Stimulated activated CD4-positive, alpha-beta T cell treated with anti-CD3 and anti-CD28 coated beads, Interleukin-1b, Interleukin-23, amount 100 ng/mL, for 4 hours (primary cell): ENCODE data around the gene MED31.
"Not testable (repeated sequence)": the region's sequence is repeated elsewhere in the genome, so short reads cannot be mapped to it uniquely, and the experiment has no call there.

ENCODE experiments used
- DNase-seq, 2 donors: peaks; one replicate each; pipeline ENCODE4 v3.0.0-alpha.2; 2020; ENCODE audit warnings: low read depth in 2 of 2

The MED31 gene

DNA sequence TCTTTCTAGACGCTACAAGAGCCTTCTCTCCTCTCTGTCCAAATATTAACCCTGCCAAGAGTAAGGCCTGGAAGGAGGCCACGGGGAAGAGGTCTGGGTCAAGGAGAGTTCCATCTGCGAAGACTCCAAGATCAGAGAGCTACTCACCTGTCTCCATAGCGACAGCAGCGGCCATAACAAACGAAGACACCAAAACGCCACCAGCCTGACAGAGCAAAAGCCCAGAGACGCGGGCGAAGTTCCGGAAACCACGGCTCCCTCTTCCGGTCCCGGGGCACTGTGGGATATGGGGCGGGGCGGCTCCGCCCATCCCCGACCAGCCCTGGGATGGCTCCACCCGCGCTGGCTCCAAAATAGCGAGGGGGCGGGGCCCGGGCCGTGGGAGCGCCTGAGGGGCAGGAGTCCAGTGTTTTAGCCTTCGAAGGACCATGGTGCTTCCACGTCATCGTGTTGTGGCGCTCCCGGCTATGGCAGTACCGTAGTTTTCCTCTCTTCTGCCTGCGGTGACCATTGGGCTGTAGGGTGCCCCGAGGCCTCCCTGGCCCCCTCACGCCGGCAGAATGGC is at the start of gene MED31, which contains the start of gene C17orf100:
Gene MED31 (minus strand): TSS at position 252 of the 565 bp plus-strand sequence. CDS start 77 bp downstream, at position 175.
Gene C17orf100 (plus strand): TSS at position 409 of the 565 bp plus-strand sequence. CDS start 152 bp downstream, at position 561.
- DNase-seq, result peak; percentile 88 to 93

DNA sequence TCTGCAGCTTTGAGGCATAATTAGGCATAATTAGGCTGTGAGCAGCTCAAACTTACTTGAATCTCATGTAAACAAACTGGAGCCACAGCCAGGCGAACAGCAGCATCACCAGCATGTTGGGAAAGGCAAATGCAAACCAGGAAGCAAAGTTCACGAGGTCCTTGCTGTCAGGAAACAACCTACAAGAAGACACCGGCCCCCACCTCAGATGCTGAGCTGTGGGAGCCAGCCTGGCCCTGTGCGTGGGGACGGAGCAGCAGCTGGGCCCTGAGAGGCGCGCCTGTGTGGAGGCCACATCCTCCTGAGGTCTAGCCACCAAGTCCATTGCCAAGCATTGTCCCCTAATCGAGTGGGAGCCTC is 49.5 kb upstream of the MED31 start:
- DNase-seq, result no peak

DNA sequence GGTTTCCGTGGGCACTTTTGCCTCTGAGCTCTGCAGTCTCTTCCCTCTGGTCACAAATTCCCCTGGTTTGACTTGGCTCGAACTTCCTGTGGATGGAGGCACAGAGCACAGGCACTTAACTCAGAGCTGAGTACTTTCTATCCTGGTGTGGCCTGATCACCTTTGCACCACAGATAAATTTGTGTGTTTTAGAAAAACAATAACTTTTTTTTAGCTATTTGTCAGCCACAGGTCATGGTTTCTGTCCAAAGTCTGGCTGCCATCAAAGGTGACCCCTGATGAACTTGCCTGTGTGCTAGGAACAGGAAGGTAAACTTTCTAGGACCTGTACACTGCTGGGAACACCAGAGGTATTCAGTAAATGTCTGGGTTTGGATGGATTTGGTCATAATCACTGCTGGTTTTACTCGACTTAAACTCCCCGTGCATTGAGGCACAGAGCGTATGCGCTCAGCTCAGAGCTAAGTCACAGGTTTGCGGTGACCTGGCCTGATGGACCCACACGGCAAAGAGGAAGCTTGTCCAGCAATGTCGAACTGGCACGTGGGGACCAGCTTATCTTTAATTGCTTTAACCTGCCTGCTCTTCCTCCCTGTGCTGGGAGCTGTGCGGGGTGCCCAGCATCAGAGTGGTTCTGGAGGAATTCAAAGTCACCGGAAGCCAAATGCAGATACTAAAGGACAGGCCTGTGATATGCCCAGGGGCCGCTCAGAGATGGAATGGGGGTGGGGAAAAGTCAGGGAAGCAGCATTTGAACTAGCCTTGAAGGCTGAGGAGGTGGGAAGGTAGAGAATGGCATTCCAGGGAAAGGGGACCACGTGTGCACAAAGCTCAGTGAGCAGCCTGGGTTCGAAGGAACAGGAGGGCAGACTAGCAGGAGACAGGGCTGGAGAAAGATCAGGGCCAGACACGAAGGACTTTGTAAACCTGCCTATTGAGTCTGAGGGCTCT is 48.9 kb upstream of the MED31 start:
- DNase-seq, result no peak

DNA sequence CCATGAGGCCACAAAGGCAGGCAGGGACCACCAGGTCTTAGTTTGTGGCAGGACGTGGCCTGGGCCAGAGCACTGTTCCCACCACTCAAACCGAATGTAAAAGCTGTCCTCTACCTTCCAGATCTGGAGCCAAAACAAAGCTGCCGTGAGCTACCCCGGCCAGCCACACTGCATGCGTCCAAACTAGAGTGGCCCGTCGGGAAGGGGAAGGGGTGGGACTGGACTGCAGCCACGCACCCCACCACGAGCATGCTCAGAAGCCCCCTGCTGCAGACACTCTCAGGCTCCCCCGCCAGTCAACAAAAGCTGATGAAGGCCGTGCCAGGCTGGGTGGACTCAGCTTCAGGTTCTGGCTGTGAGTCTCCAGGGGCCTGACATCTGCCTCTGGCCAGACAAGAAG is 46.6 kb upstream of the MED31 start:
- no peak for DNase-seq

DNA sequence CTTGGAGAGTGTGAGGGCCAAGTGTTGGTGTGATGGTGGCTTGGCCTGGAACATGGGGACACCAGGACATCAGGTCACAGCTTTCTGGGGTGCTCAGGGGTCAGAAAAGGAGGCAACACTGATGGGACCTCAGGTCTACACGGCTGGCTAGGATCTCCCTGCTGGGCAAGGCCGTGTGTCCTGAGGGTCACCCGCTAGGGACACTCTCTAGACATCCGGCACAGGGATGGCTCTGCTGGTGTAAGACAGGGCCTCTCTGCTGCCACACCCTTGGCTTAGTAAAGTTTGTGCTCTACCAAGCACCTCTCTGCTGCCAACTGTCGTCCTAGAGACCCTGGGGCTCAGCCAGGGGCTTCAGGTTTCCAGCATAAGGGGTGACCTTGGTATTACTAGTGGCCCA is 45.5 kb upstream of the MED31 start:
- DNase-seq, result no peak

DNA sequence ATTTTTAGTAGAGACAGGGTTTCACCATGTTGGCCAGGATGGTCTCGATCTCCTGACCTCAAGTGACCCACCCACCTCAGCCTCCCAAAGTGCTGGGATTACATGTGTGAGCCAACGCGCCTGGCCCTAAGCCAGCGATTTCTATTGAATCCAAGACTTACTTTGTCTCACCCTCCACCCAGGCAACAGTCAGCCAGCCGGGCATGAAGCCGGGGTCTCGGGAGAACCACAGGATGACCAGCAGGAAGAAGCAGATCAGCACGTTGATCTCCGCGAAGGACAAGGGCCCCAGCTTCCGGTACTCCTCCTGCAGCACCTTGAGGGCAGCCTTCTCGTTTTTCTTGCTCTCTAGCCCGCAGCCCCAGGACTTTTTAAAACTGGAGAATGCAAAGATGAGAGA is 44.2 kb upstream of the MED31 start:
- DNase-seq, result no peak

DNA sequence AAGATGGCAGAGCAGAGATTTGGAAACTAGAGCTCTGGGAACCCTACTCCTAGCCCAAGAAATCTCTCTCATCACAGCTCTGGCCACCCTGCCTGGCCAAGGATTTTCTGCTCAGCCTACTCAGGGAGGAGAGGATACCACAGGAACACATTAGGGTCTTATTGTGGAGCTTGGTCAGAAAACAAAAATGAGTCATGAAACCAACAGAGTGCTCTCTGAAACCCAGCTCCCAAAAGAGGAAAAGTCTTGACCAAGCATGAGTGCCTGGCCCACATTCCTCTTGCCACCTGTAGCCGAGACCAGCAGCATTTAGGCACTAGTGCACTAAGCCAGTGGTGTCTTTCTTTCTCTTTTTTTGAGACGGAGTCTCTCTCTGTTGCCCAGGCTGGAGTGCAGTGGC is 43.6 kb upstream of the MED31 start:
- DNase-seq, result no peak

DNA sequence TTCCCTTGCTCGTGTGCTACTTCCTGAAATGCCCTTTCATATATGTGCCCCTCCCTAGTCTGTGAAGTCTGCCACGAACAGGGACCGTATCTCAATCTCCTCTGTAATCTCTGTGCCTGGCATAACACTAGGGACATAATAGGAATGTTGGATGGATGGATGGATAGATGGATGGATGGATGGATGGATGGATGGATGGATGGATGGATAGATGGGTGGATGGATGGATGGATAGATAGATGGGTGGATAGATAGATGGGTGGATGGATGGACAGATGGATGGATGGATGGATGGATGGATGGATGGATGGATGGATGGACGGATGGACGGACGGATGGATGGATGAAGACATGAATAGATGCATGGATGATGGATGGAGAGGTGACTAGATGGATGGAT is 40.6 kb upstream of the MED31 start:
- DNase-seq, result not testable (repeated sequence)

DNA sequence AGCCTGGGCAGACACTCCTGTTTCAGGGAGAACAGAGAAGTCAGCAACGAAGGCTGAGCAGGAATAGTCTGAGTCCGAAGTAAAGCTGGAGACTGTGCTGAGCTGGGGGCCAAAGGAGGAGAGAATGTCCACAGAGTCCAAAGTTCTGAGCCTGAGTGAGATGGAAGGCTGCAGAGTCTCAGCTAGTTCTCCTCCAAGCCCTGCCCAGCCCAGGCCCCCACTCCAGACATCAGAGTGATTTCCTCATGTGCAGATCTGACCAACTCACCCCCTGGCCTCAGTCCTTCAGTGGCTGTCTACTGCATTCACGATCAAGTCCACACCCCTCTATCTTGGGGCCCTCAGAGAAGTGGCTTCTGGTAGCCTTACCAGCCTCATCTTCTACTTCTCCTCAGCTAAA is 40.1 kb upstream of the MED31 start:
- no peak for DNase-seq

DNA sequence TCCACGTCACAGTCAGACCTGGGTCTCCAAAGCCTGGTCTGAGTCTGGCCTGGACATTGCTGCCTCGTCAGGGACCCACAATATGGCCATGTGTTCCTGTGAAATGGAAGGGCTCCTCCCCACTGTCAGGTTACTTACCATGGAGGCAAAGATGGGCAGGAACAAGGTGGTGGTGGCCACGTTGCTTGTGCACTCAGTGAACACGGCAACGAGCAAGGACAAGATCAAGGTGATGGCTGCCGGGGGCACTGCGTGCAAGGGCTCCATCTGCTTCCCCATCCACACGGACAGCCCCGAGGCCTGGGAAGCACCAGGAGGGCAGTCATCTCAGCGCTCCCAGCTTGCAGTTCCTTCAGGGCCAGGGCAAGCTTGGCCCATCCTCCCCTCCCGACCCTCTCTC is 39.2 kb upstream of the MED31 start:
- no peak for DNase-seq

DNA sequence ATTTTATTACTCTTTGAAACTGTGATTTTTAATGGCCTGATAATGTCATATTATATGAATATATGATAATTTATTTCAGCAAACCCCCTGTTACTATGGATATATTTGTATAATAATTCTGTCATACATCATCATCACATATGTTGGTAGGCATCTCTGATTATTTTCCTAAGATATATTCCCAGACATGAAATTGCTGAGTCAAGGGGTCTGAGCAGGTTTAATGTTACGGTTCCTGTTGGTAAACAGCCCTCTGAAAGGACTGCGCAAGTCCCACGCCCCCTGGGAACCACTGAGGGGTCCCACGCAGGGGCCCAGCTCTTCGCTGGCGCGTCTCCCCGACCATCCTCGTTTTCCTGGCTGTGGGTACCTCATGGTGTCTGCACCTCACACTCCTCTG is 37.5 kb upstream of the MED31 start:
- no peak for DNase-seq

DNA sequence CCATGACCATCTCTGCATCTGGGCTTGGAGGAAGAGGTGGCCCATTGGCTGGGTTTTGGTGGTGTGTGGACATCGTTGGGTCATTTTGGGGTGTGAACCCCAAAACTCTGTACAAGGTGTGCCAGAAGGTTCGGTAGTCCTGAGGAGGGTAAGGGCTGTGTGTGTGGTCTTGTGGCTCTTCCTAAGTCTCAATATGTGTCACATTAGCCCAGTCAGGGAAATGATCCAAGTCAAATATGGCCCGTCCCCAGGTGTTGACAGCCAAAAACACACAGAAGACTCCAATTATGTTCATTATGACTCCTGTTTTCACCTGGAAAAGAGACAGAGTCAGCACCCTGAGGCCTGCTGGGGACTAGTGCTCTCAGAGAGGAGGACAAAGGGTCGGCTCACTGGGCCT is 34.6 kb upstream of the MED31 start:
- no peak for DNase-seq

DNA sequence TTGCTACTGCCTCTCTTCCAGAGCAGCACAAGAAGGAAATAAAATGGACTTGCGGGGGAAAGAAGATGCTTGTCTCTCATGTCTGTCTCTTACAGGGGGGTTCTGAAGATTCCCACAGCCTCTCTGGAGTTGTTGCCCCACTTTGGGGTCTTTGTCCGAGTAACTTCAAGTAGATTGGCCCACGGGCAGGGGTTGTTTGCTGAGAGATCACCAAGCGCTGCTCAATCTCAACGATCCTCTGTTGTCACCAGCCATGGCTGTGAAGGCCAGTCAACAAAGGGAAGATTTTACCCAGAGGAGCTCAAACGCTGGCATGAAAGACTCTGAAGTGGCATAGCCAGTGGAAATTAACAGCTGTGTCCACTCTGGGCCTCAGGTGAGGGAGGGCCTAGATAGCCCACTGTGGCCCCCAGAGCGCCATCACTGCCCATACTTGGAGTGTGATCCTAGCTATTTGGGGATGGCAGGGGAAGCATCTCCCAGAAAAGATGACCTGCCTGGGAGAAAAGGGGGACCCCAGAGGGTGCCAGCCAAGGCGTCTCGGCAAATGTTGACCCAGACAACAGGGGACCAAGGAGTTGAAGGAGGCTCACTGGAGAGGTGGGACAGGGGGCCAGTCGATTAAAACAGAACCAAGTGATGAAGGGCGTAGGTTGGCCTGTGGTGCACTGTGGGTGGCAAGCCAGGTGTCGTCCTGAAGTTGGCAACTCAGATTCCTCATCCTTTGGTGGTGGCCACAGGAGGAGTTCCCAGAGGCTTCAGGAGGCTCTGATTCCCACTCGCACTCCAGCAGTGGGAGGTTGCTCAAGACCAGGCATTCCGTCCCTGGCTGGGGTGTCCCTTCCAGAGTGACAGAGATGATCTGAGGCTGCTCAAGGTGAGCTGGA is 33.7 kb upstream of the MED31 start:
- no peak for DNase-seq

DNA sequence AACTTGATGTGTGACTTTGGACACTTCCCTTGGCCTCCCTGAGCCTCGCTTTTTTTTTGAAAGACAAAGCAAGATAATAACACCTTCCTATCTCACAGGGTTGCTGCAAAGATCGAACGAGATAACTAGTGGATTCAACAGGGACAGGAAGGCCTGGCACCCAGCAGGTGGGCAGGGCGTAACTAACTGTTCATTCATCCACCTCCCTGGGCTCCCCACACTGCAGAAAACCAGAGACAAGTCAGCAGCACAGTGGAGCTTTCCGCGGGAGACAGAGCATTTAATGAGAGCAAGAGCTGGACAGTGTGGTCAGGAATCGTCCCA is 33.0 kb upstream of the MED31 start:
- DNase-seq, result no peak

DNA sequence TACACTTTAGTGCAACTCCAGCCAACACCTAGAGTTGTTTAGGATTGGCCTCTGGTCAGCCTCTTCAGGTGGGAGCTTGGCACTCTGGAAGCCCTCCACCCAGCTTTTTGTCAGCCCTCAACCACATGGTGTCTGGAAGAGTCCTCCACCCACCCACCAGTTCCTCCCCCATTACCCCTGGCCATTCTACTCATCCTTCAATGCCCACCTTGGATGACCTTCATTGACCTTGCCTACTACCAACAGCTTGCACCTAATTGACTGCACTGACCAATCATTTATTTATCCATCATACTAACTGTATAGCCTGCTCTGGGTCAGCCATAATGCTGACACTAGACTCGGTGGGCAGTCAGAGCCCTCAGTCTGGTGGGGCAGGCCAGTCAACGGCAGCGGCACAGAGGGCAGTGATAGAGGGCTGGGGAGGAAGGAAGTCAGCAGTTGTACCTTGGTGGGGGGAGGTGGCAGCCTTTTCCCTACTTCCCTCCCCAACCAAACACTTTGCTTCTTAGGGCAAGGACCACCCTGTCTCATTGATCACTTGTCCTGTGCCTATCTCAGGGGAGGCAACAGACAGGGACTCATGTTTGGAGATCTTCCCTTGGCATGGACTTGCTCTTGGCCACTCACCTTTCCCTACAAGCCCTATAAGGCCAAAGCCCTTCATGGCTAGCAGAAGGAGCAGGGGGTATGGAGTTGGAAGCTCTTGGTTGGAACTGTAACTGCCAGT is 32.5 kb upstream of the MED31 start:
- DNase-seq, result no peak

DNA sequence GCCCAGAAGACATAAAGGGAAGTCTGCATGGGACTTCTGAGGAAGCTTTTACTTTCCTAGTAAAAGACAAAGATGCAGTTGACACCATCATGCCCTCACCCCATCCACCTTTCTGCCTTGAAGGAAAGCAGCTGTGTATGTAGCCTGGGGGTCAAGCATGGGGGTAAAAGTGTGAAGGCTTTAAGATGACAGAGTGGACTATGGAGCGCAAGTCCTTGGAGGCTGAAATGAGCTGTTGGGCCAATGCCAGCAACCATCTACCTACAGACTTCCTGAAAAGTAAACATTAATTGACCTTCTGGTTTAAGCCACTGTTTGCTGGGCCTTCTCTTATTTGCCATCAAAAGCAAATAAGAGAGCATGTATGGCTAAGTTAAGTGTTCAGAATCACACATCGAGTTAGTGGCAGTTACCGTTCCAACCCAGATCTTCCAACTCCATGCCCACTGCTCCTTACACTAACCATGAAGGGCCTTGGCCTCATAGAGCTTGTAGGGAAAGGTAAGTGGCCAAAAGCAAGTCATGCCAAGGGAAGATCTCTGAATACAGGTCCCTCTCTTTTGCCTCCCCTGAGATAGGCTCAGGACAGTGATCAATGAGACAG is 31.8 kb upstream of the MED31 start:
- DNase-seq, result no peak

DNA sequence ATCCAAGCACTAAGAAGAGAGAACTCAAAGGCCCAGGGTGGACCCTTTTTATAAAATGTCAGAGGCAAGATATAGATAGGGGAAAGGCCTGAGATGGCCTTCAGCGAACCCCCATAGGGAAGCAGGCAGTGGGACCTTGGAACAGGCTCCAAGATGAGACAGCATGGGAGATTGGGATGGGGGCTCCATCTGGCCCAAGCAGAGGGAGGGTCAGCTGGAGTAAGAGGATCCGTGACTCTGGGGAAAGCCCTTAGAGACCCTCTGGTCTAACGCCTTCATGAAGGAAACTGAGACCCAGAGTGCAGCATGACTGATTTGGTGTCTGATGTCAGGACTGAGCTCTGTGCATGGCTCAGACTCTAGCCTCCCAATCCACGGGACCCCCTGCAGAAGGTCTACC is 30.9 kb upstream of the MED31 start:
- DNase-seq, result no peak

DNA sequence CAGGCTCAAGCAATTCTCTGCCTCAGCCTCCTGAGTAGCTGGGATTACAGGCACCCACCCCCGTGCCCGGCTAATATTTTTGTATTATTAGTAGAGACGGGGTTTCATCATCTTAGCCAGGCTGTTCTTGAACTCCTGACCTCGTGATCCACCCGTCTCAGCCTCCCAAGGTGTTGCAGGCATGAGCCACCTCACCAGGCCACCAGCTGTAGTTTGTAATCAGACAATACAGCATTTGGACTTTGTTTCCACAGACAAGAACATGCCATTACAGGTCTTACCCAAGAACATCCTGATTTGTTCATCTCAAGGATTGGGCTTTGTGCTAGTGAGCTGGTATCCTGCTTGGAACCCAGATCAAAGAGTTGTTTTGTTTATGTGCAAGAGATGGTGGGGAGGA is 30.3 kb upstream of the MED31 start:
- DNase-seq, result no peak

DNA sequence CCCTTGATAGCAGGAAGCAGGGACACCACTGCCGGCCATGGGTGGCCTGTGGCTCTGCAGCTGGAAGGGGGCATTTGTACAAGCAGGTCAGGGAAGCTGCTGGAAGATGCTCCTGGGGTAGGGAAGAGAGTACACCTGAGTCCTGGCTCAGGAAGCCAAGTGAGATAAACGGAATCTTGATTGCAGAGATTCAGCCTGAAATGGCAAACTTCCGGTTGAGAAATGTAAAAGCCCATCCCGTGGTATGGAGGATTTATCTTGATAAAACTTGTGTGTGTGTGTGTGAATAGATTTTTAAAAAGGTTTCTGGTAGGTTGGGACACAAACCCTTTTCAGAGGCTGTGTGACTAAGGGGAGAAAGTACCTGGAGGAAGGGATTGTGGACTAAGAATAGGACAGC is 29.8 kb upstream of the MED31 start:
- no peak for DNase-seq

DNA sequence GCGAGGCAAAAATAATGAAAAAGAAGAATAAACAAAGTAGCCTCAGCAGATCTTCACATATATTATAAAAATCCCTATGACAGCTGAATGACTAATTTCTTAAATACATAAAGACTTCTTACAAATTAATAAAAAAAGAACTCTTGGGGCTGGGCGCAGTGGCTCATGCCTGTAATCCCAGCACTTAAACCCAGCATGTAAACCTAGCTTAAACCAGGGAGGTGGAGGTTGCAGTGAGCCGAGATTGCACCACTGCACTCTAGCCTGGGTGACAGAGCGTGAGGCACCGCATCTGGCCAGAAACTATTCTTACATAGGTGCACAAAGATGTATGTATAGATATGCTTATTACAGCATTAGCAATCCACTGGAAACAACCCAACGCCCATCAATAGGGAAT is 27.8 kb upstream of the MED31 start:
- no peak for DNase-seq

DNA sequence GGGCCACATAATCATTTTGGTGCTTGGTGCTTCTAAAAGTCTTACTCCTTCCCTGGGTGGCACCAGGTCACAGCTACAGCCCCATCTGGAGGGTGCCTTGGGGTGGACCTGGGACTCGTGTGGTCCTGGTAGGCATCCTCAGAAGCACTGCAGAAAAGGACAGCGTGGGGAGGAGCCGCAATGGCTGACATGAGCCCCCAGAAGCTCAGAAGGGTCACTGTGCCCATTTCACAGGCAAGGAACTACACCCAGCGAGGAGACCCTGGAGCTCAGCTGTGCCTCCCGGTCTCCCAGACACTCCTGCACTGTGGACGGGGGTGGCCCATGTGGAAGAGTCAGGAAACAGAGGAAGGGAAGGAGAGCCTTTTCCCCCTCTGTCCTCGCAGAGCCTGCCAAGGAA is 26.5 kb upstream of the MED31 start:
- no peak for DNase-seq
